Muscle of leg (tissue), 11 donors: Measurements from ENCODE around the gene FOXP3. TPM values are rescaled to one million over a fixed set of nuclear protein-coding genes. Genes with fewer than 3 reads are reported as not detected.

ENCODE experiments used
- DNase-seq: peaks from one replicate; pipeline ENCODE4 v3.0.0; 2013
- H3K27ac ChIP-seq: one replicate; pipeline ENCODE4 v1.5.1; 2013; ENCODE audit warnings: mild to moderate bottlenecking, low read length, control low read depth
- H3K27me3 ChIP-seq: one replicate; pipeline ENCODE4 v1.6.1; 2013; ENCODE audit warnings: low read length; ENCODE audit not compliant: control insufficient read depth, insufficient read depth
- H3K36me3 ChIP-seq: one replicate; pipeline ENCODE4 v1.6.1; 2013; ENCODE audit warnings: low read length; ENCODE audit not compliant: control insufficient read depth, insufficient read depth
- H3K4me1 ChIP-seq: one replicate; pipeline ENCODE4 v1.6.1; 2013; ENCODE audit warnings: low read length; ENCODE audit not compliant: control insufficient read depth, insufficient read depth
- H3K4me3 ChIP-seq: one replicate; pipeline ENCODE4 v1.5.1; 2013; ENCODE audit warnings: low read length, control low read depth
- H3K9me3 ChIP-seq: replicated peaks from 2 replicates; pipeline ENCODE4 v1.6.1; 2013; ENCODE audit warnings: low read depth, low read length; ENCODE audit not compliant: control insufficient read depth
- WGBS: methylation state at CpG from one replicate; pipeline ENCODE4 v1.1.5; 2013; ENCODE audit warnings: missing lambda C conversion rate; ENCODE audit not compliant: insufficient coverage; 5-methylcytosine and 5-hydroxymethylcytosine counted together
- polyA plus RNA-seq, 8 donors: library from polyadenylated mRNA; unstranded; fragments of 120-200 nt; gene quantifications; one replicate each; pipeline versions ENCODE4 v1.2.1 to v1.2.3, GENCODE V29; 2013; ENCODE audit warnings: inconsistent platforms in 1 of 8, low replicate concordance in 1 of 8; ENCODE audit not compliant: insufficient read length in 8 of 8, insufficient read depth in 1 of 8
- total RNA-seq: library from RNA; stranded (reverse); fragments of 120-200 nt; gene quantifications from one replicate; pipeline ENCODE4 v1.2.4, GENCODE V29; 2013

Gene FOXP3
- total and polyA plus RNA-seq, 9 donors: 0.04 to 0.68 (median 0.49) TPM

DNA sequence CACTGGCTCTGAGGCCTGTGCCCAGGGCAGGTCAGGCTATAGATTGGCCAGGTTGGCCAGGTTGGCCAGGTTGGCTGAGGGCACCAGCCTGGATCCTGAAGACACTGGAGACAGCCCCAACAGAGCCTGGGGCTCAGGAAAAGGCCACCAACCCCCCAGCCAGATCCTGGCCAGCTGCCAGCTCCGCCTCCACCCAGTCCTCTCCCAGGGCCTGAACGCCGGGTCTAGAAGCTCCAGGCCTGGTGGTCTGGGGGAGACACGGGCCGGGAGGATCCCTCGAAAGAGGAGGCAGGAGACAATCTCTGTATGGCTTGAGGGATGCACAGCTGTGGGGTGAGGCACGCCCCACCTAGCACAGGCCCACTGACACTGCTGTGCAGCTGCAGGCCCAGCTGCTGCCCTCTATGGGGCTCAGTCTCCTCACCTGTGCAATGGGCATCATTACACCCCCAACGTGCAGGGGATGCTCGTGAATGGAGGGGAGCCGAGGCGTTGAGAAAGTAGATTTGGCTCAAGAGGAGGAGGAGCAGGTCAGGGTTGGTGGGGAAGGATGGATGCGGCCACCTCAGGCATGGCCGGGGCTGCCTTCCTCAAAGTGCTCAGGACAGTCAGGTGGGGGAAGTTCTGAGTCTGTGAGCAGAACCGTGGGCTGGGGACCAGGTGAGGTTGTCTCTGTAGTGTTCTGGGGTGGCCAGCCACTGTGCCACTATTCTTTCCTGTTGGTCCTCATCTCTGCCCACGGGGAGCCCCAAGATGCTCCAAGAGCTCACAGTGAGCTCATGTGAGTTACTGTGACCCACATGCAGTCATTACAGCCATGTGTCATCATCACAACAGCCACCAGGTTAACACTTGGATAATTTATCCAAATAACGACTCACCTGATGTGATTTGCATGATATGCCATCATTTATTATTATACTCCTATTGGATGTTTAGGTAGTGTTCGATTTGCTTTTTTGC lies 28.2 kb upstream of the FOXP3 start:
- Histone ChIP-seq H3K36me3 (no peaks in the 10 kb centered on the region), H3K27ac (no peak overlapping the region), H3K27me3 (no peaks in the 10 kb centered on the region), H3K4me1 (no peaks in the 10 kb centered on the region), H3K4me3 (no peak overlapping the region), H3K9me3 (no peaks in the 10 kb centered on the region)
- 82% methylated on average over 12 of the region's 17 CpGs for WGBS
- DNase-seq: no peak

DNA sequence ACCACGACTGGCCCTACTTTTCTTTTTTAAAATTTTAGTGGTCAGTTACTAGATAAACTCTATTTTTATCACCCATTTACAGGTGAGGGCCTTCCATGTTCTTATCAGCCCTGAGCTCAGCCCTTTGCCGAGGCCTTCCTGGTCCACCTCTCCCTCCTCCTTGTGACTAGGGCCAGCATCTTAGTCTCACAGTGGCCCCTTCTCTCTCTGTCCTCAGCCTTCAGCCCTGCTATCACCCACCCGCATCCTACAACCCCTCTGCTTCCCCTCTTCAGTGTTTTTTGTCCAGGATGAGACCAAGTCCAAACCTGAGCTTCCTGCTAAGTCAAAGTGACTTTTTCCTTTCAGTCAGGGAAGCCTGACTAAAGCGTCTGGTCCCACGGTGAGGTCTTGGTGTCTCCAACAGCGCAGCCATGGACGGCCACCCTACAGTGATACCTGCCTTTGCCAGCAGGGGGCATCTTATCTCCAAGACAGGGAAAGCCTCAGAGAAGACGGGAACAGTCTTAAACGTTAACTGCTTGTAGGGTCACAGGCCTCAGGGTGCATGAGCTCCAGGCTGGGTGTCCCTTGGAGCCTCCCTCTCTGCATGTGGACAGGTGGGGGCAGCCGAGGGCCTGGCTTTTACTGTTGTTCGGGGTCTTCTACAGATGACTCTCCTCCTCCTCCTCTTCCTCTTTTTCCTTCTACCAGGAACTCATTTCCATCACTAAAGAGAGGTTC lies 27.3 kb upstream of the FOXP3 start:
- Histone ChIP-seq H3K9me3 (no peaks in the 10 kb centered on the region), H3K4me1 (no peaks in the 10 kb centered on the region), H3K36me3 (no peaks in the 10 kb centered on the region), H3K27me3 (no peaks in the 10 kb centered on the region), H3K4me3 (no peak overlapping the region), H3K27ac (no peak overlapping the region)
- peak; percentile 44 for DNase-seq
- 36% methylated on average over 11 of the region's 11 CpGs for WGBS

DNA sequence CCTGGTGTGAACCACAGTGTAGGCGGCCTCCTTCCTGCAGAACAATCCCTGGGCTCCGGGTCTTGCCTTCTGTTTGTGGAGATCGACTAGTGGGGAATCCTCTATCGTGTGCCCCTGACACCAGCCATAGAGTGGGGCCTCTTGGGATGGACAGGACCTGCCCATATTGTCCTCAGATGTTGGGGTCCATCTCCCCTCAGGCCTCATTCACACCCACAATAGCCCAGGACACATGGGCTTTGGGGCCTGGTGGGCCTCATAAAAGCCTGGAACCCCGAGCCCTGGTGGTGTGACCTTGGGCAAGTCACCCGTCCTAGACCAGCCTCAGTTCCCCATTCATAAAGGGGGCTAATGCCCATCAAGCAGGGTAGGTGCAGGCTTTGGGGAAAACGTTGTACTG lies 25.7 kb upstream of the FOXP3 start:
- H3K4me1 ChIP-seq: no peaks in the 10 kb centered on the region

DNA sequence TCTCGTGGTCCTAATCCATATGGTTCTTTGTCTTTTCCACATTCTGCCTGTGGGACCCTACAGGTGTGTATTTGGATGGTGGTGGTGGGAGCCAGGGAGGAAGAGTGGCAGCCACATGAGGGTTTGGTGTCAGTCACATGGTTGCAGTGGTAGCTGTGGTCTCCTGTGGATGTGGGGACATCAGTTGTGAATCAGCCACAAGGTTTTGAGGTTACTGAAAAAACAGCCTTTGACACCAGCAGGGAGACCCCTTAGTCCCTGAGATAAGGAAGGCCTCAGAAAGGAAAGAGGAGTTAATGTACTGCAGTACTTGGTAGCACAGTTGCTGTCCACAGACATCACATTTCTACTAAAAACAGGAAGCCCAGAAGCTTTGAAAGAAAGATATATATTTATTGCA lies 23.2 kb upstream of the FOXP3 start:
- WGBS: 89% methylated on average over 1 of the region's 1 CpG
- H3K36me3 ChIP-seq: no peaks in the 10 kb centered on the region
- H3K4me1 ChIP-seq: no peaks in the 10 kb centered on the region
- no peak overlapping the region for H3K4me3 ChIP-seq
- H3K27ac ChIP-seq: no peak overlapping the region
- H3K27me3 ChIP-seq: no peaks in the 10 kb centered on the region
- no peaks in the 10 kb centered on the region for H3K9me3 ChIP-seq
- no peak for DNase-seq

More for the DNA sequence above, 25.7 kb upstream of the FOXP3 start:
- Histone ChIP-seq H3K9me3 (no peaks in the 10 kb centered on the region), H3K27me3 (no peaks in the 10 kb centered on the region), H3K36me3 (no peaks in the 10 kb centered on the region), H3K4me3 (no peak overlapping the region), H3K27ac (no peak overlapping the region)
- no peak for DNase-seq
- WGBS: 66% methylated on average over 5 of the region's 7 CpGs

DNA sequence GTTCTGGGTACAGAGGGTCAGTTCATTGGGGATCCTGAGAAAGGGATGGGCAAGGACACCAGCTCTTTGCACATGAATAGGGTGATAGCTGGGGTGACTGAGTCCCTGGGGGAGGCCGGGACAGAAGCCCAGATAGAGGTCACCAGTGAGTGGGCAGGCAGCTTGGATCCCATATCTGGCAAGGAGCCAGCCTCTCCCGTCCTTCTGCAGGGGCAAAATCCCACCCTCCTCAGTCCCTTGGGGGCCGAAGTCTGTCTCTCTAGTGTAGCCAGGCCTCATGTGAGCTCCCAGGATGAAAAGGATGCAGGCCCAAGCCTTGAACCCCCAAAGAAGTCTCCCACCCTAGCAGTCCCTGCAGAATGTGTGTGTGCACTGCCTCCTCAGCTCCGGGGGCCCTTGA lies 22.1 kb upstream of the FOXP3 start:
- no peak for DNase-seq
- 77% methylated on average over 4 of the region's 4 CpGs for WGBS

DNA sequence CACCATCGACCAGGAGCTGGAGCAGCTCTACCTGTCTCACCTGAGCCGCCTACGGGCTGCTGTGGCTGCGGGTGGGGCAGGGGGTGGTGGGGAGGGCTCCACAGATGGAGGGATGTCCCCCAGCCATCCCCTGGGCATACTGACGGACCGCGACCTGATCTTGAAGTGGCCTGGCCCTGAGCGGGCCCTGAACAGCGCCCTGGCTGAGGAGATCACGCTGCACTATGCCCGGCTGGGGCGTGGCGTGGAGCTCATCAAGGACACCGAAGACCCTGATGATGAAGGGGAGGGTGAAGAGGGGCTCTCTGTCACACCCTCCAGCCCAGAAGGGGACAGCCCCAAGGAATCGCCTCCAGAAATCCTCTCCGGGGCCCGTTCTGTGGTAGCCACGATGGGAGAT lies 21.6 kb upstream of the FOXP3 start:
- no peak overlapping the region for H3K27ac ChIP-seq
- 88% methylated on average over 17 of the region's 18 CpGs for WGBS
- no peak overlapping the region for H3K4me3 ChIP-seq
- H3K27me3 ChIP-seq: no peaks in the 10 kb centered on the region
- no peaks in the 10 kb centered on the region for H3K36me3 ChIP-seq
- H3K4me1 ChIP-seq: no peaks in the 10 kb centered on the region
- no peak for DNase-seq
- no peaks in the 10 kb centered on the region for H3K9me3 ChIP-seq

More for the DNA sequence above, 22.1 kb upstream of the FOXP3 start:
- Histone ChIP-seq H3K27me3 (no peaks in the 10 kb centered on the region), H3K4me1 (no peaks in the 10 kb centered on the region), H3K9me3 (no peaks in the 10 kb centered on the region), H3K27ac (no peak overlapping the region), H3K36me3 (no peaks in the 10 kb centered on the region), H3K4me3 (no peak overlapping the region)

DNA sequence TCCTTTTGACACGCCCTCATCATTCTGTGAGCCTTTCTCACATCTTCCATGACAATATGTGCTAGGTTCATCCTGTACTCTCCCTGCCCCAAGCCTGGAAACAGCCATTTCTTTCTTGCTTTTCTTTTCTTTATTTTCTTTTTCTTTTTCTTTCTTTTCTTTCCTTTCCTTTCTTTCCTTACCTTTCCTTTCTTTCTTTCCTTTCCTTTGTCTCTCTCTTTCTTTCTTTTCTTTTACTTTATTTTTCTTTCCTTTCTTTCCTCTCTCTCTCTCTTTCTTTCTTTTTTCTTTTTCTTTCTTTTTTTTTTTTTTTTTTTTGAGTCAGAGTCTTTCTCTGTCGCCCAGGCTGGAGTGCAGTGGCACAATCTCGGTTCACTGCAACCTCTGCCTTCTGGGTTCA lies 19.7 kb upstream of the FOXP3 start:
- WGBS: 50% methylated on average over 1 of the region's 3 CpGs
- Histone ChIP-seq H3K4me3 (no peak overlapping the region), H3K27ac (no peak overlapping the region), H3K36me3 (no peaks in the 10 kb centered on the region), H3K27me3 (no peaks in the 10 kb centered on the region), H3K9me3 (no peaks in the 10 kb centered on the region), H3K4me1 (no peaks in the 10 kb centered on the region)
- no peak for DNase-seq

DNA sequence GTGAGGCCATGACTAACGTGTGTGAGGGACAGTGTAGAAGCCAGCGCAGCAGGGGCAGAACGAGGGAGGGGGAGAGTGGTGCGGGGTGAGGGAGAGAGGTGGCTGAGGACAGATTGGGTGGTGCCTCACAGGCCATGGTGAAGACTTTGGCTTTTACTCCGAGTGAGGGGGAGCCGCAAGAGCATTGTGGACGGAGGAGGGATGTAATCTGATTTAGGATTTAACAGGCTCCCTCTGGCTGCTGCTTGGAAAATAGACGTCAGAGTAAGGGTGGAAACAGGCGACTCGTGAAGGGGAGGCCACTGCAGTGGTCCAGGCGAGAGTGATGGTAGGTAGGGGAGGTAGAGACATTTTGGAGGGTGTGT lies 18.1 kb upstream of the FOXP3 start:
- H3K27ac ChIP-seq: no peak overlapping the region
- 32% methylated on average over 9 of the region's 11 CpGs for WGBS
- DNase-seq: peak; percentile 73

DNA sequence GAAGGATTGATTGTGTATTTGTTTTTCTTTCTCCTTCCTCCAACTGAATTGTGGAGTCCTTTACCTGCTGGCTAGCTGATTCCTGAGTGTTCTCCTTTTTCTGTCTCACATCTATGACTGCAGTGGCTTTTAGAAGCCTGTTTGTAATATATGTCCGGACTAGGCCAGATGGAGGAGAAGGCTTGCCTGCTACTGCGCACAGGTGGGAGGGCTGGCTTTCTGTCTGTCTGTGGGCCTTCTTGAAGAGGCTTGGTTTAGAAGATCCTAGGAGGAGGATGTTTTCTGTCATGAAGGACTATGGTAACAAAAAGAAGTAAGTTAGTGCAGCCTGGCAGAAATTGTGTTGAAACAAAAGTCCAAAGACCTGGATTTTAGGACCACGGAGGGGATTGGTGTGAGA lies 13.6 kb upstream of the FOXP3 start:
- H3K9me3 ChIP-seq: no peaks in the 10 kb centered on the region
- H3K36me3 ChIP-seq: no peaks in the 10 kb centered on the region
- no peaks in the 10 kb centered on the region for H3K4me1 ChIP-seq
- H3K4me3 ChIP-seq: no peak overlapping the region
- no peak overlapping the region for H3K27ac ChIP-seq
- H3K27me3 ChIP-seq: peaks cover 2% of the 10 kb centered on the region
- no peak for DNase-seq
- 89% methylated on average over 3 of the region's 3 CpGs for WGBS

More for the DNA sequence above, 18.1 kb upstream of the FOXP3 start:
- Histone ChIP-seq H3K9me3 (no peaks in the 10 kb centered on the region), H3K27me3 (no peaks in the 10 kb centered on the region), H3K4me3 (no peak overlapping the region), H3K4me1 (no peaks in the 10 kb centered on the region), H3K36me3 (no peaks in the 10 kb centered on the region)

DNA sequence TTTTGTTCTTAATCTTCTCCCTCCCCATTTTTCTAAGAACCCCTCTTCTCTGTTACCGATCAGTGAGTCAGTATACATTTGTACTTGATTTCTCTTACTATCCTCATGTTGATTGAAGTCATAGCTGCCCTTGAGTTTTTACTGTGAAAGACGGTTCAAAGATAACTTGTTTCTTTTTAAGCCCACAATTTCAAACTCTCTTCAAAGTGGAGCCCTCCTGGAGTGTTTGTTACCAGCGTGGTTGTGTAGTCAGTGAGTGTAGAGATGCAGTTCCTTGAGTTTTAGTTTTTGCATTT lies 13.0 kb upstream of the FOXP3 start:
- Histone ChIP-seq H3K4me1 (peaks cover 2% of the 10 kb centered on the region), H3K36me3 (no peaks in the 10 kb centered on the region), H3K9me3 (no peaks in the 10 kb centered on the region), H3K27me3 (peaks cover 2% of the 10 kb centered on the region), H3K4me3 (no peak overlapping the region), H3K27ac (no peak overlapping the region)
- DNase-seq: no peak
- WGBS: 57% methylated on average over 1 of the region's 3 CpGs
